ENCODE data around the gene EHMT1. TPM values are rescaled to one million over a fixed set of nuclear protein-coding genes. Genes with fewer than 3 reads are reported as not detected.
"Not testable (repeated sequence)": the region's sequence is repeated elsewhere in the genome, so short reads cannot be mapped to it uniquely, and the experiment has no call there.

The EHMT1 gene
- total RNA-seq, 1 donor from 2014 or later, result 27.3 TPM

GRCh38 chr9:137757613-137758029 is 138.8 kb downstream of the EHMT1 start:
- DNase-seq (ENCODE audit: low read depth), result peak; percentile 45

- no peak for DNase-seq (ENCODE audit: low read depth)
These were observed 139.3 kb downstream of the EHMT1 start for GRCh38 chr9:137758067-137758466.

DNA sequence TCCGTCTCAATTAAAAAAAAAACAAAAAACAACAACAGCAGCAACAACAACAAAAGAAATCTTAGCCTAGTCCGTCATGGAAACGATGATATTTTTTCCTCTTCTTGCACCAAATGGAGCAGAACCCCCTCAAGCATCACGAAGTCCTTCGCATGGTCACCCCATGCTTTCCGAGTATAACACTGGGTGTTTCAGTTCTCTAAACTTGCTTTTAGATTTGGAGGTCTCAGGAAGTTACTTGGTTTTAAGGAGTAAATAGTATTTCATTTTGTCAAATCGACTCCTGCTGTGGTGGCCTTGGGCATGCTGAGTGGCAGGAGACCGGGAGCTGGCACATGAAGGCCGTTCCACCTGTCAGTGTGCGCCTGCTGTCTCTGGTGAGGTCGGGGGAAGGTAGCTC is 140.3 kb downstream of the EHMT1 start:
- no peak for DNase-seq (ENCODE audit: low read depth)

DNA sequence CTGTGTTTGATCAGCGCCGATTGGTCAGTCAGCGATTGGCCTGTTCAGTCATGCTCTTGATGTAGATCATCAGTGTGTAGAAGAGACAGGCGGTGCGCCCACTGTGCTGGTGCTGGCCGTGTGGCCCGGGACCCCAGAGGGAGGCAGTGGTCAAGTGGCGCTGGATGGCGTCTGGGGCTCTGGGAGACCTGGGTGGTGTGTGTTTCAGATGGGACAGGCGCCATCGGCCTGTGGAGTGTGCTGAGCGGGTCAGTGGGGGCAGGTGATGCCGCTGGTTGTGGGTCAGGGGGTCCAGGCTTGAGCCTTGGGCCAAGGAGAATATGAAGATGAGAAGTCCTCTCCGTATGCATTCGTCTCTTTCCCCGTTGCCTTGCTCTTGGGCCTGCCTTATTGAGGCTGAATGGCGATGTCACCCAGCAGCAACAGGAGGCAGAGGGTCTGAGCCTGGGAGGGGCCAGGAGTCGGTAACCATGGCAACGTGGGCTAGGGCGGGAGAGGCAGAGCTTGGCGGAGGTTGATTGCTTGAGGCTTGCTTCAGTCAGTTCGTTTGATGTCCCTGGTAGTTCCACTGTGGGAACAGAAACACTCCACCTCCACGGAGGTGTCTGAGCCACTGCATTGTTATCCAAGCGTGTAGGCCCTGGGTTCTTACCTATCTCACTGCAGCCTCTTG is 141.0 kb downstream of the EHMT1 start:
- no peak for DNase-seq (ENCODE audit: low read depth)

DNA sequence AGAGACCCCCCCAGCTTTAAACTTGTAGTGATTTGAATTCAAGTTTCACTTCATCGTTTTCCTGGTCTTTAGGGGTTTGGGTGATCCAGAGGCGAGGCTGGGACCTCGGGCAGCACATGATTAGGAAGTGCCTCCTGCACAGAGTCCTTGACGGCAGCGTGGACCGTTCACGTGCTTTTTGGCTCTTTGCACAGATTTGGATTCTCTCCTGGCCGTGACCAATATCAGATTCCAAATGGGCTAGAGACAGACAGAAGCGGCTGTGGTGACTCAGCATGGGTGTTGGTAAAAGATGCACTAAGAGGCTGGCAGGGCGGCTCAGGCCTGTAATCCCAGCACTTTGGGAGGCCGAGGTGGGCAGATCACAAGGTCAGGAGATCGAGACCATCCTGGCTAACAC is 141.6 kb downstream of the EHMT1 start:
- peak; percentile 95 for DNase-seq (ENCODE audit: low read depth)

DNA sequence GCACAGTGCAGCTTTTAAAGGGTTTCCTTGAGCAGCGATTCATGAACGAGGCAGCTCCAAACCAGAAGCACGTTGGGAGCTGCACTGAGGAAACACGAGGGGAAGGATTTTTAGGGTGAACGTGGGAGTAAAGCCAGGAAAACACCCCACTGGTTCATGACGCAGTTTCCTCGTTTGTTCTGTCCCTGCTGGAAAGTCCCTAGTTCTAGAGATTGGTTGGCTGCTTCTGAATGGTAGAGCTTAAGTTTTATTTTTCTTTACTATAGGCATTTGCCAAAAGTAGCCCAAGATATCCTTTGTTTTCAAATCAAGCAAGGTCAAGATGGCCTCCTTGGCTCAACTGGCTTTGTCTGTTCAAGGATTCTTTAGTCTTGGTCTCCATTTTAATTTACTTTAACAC is 142.2 kb downstream of the EHMT1 start:
- DNase-seq (ENCODE audit: low read depth), result no peak

- no peak for DNase-seq (ENCODE audit: low read depth)
These were observed 143.0 kb downstream of the EHMT1 start for GRCh38 chr9:137761793-137762192.

GRCh38 chr9:137762414-137763061 is 143.7 kb downstream of the EHMT1 start:
- no peak for DNase-seq (ENCODE audit: low read depth)

DNA sequence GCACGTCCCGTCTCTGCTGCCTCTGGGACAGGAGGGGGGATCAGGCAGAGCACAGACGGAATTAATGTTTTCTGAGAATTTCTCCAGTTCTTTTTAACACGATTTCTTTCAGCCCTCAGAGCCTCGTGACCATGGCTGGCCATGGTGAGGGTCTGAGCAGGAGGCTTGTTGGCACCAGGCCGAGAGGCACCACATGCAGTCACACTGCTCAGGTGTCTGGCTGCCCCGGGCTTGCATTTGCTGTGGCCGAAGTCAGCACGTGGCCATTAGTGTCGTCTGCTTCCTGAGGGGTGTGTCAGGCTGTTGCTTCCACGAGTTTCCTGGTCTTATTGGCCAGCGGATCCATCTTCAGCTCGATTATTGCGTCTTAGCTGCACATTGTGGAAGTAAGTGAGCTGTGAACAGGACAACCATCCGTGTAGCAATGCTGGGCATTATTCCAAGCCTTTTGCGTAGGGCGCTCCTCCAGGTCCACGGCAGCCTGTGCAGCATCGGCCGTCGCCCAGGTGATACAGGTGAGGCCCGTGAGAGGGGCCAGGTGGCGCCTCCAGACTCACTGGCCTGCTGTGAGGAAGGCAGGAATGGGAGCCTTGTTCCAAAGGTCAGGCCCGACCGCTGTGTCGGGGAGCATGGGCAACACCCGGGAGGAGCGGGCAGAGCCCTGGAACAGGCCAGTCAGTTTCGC is 144.6 kb downstream of the EHMT1 start:
- DNase-seq (ENCODE audit: low read depth), result no peak

GRCh38 chr9:137764171-137764671 is 145.4 kb downstream of the EHMT1 start:
- no peak for DNase-seq (ENCODE audit: low read depth)

DNA sequence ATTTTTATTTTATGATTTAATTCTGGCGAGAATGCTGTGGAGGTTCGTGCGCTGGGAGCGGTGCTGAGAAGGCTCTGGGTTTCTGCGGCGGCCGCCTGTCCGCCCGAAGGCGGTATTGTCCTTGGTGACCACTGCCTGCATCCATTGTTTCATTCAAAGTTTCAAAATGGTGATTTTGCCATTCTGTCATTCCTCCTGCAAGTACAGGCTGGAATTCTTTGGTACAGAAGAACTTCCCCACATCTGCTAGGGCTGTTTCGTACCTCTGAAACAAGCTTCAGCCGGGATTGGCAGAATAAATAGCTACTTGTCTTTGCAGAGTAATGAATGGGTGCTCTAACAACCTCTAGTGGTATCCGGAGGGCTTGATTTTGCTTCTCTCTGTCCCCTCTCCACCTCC is 146.2 kb downstream of the EHMT1 start:
- DNase-seq (ENCODE audit: low read depth), result no peak

- no peak for DNase-seq (ENCODE audit: low read depth)
These were observed 146.7 kb downstream of the EHMT1 start for GRCh38 chr9:137765536-137765935.

DNA sequence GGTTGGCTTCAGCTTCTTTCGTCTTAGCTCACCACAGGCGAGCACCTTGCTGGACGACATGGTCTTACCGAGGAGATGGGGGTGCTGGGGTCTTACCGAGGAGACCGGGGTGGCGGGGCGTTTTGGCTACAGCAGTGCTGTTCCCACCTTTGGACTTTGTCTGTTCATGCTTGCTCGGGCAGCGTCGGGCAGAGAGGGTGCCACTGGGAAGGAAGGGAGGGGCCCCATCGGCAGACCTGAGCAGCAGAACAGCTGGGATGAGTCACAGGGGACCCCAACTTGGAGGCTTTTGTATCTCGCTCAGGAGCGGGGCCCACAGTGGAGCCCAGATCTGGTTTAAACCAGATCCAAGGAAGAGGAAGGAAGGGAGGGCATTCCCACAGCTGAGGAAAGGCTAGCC is 152.8 kb downstream of the EHMT1 start:
- DNase-seq (ENCODE audit: low read depth), result peak; percentile 65

- no peak for DNase-seq (ENCODE audit: low read depth)
These were observed 153.6 kb downstream of the EHMT1 start for GRCh38 chr9:137772281-137772873.

DNA sequence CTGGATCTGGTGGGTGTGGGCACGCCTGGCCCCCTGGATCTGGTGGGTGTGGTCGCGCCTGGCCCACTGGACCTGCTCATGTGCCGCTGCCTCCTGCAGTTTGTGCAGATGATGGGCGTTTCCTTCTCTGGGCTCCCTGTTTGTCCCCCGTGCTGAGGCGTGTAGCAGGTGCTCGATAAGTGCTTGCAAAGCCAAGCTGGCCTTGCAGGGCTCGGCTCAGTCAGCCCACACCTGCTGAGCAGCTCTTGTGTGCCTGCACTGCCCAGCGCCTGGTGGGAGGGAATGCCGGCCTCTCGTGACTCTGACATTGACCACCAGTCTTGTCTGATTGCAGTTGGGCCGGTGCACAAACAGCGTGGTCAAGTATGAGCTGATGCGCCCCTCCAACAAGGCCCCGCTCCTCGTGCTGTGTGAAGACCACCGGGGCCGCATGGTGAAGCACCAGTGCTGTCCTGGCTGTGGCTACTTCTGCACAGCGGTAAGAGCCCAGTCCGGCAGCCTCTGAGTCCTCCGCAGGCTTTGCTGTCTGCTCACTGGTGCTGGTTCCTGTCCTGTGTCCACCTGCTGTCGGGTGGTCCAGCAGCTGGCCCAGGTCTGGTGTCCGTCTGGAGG is 156.1 kb downstream of the EHMT1 start:
- DNase-seq (ENCODE audit: low read depth), result no peak

DNA sequence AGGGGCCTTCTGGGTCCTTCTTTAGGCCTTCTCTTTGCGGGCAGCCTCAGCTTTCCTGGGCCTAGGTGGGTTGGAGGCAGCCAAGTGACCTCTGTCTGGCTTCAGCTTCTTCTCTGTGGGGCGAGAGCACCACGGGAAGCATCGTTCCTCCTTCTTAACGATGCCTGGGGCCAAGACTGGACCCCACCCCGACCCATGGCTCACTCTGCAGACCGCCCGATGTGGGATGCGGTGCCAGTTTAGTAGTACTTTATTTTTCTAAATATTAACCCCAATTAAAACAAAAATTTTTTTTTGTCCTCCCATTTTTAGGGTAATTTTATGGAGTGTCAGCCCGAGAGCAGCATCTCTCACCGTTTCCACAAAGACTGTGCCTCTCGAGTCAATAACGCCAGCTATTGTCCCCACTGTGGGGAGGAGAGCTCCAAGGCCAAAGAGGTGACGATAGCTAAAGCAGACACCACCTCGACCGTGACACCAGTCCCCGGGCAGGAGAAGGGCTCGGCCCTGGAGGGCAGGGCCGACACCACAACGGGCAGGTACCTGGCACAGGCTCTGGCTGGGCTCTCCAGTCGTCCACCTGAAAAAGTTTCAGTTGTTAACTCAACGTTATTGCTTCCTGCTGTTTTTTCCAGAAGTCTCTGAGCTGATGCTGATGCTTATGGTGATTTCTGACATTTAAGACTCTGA is 157.6 kb downstream of the EHMT1 start:
- DNase-seq (ENCODE audit: low read depth), result no peak

- no peak for DNase-seq (ENCODE audit: low read depth)
These were observed 159.0 kb downstream of the EHMT1 start for GRCh38 chr9:137777761-137778160.

DNA sequence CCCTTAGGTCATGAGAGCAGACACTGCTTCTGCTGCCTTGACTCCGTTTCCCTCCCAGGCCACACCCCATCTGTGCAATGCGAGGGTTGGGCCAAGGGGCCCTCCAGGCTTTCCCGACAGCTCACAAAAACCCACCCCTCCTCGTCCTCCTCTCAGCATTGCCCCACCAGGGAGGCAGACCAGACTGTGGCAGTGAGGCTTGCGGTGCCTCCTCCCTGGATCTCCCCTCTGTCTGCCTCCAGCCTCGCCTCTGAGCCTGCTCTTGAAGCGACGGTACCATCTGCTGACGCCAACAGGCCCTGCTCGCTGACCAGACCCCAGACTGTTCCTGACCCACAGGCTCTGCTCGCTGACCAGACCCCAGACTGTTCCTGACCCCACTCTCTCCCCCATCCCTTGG is 159.5 kb downstream of the EHMT1 start:
- no peak for DNase-seq (ENCODE audit: low read depth)

GRCh38 chr9:137778914-137779313 is 160.1 kb downstream of the EHMT1 start:
- no peak for DNase-seq (ENCODE audit: low read depth)

GRCh38 chr9:137780031-137780430 is 161.2 kb downstream of the EHMT1 start:
- not testable (repeated sequence) for DNase-seq (ENCODE audit: low read depth)

Measured in myocyte (in vitro differentiated cells).